Anterior cingulate cortex (tissue), 58 donors: ENCODE results near the gene KANK3.
"Not testable (repeated sequence)": the region's sequence is repeated elsewhere in the genome, so short reads cannot be mapped to it uniquely, and the experiment has no call there.

Source experiments
- DNase-seq, 58 donors: peaks; one replicate each; lab custom pipeline; 2025; lab: John Stamatoyannopoulos, UW

KANK3 gene

DNA sequence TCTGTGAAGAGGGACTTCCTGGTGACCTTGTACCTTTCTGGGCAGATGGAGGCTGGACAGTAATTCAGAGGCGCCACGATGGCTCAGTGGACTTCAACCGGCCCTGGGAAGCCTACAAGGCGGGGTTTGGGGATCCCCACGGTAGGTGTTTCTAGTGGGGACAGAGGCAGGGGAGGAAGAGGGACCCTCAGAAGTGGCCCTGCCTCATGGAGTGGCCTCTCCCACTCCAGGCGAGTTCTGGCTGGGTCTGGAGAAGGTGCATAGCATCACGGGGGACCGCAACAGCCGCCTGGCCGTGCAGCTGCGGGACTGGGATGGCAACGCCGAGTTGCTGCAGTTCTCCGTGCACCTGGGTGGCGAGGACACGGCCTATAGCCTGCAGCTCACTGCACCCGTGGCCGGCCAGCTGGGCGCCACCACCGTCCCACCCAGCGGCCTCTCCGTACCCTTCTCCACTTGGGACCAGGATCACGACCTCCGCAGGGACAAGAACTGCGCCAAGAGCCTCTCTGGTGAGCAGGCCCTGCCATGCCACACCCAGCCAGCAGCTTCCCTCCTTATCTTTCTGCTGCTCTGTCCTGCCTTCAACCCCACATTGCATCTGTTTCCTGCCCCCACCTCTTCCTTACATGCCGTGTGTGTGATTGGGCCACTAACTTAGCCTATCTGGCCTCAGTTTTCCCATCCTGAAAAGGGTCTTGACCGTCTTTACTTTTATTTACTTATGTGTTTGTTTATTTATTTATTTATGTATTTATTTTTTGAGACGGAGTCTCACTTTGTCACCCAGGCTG, 28.1 kb upstream of the KANK3 start:
- DNase-seq: peak in 1 of 58 donors; percentile 18

GRCh38 chr19:8370176-8371010, 27.3 kb upstream of the KANK3 start:
- DNase-seq: peak in 1 of 58 donors; percentile 23

GRCh38 chr19:8367327-8368001, 24.4 kb upstream of the KANK3 start:
- peak in 57 of 58 donors; percentile 8 to 91 (median 71) for DNase-seq

- peak in 10 of 58 donors; percentile 25 to 71 (median 50) for DNase-seq
Observed at GRCh38 chr19:8366961-8367326, 23.9 kb upstream of the KANK3 start.

GRCh38 chr19:8366121-8366581, 23.1 kb upstream of the KANK3 start:
- DNase-seq: no peak

DNA sequence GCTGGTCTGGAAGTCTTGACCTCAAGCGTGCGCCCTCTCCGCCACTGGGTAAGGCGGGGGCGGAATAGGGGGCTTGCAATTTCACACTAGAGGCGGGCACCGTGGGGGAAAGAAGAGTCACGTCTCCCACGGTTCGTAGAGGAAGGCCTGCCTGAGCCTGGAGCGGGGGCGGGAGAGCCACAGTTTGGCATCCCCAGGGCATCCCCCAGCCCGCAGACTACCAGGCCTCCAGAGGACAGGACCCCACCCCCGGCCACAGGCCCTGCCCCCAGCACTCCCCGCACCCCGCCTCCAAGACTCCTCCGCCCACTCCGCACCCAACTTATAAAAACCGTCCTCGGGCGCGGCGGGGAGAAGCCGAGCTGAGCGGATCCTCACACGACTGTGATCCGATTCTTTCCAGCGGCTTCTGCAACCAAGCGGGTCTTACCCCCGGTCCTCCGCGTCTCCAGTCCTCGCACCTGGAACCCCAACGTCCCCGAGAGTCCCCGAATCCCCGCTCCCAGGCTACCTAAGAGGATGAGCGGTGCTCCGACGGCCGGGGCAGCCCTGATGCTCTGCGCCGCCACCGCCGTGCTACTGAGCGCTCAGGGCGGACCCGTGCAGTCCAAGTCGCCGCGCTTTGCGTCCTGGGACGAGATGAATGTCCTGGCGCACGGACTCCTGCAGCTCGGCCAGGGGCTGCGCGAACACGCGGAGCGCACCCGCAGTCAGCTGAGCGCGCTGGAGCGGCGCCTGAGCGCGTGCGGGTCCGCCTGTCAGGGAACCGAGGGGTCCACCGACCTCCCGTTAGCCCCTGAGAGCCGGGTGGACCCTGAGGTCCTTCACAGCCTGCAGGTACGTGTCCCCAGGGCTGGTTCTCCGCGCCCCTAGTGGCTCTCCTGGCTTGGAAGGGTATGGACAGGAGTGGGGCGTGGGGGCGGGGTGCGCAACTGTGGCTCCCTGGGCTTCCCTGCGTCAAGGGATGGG, 21.0 kb upstream of the KANK3 start, which contains the start of gene ANGPTL4:
TSS of gene ANGPTL4 (plus strand) at position 353 of the 969 bp plus-strand sequence. CDS start at position 520, 167 bp downstream.
- DNase-seq: peak in 45 of 58 donors; percentile 2 to 70 (median 35)

GRCh38 chr19:8361921-8362793, 19.1 kb upstream of the KANK3 start:
- peak in 54 of 58 donors; percentile 5 to 95 (median 67) for DNase-seq

- DNase-seq: no peak
Observed at GRCh38 chr19:8360196-8360595, 17.1 kb upstream of the KANK3 start.

GRCh38 chr19:8358948-8359347, 15.9 kb upstream of the KANK3 start:
- no peak for DNase-seq

GRCh38 chr19:8357007-8357521, 14.0 kb upstream of the KANK3 start:
- no peak for DNase-seq

DNA sequence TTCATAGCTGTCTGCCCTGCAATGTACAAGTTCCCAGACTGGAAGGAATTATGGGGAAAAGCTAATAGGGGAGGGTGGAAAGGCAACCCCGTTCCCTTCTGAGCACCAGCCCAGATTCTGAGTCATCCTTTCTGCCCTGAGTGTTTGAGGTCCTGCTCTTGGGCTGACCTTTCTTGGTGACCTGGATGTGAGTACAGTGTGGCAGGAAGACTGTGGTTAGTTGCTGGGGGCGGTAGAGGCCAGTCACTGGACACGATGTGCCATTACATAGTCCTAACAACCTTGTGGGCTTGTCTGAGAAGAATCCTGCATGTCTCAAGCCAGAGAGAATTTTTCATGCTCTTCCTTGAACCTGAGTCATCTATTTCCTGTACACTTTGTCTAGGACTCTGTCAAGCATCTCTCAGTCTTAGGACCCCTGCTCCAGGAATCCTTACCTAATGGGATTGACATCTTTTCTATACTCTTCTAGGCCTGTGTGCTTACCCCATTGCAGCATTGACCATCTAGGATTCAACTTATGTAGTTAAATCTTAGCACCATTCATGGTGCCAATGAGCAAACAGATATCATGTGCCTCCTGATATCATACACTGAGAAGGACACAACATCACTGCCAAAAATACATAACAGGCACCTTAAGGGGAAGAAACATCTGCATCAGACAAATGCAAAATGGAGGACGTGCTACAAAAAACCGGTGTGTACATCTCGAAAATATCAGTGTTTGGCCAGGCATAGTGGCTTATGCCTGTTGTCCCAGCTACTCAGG, 12.8 kb upstream of the KANK3 start:
- no peak for DNase-seq

GRCh38 chr19:8352845-8353244, 9.8 kb upstream of the KANK3 start:
- DNase-seq: not testable (repeated sequence)

- peak in 2 of 58 donors; percentile 7 to 8 for DNase-seq
Observed at GRCh38 chr19:8352134-8352827, 9.2 kb upstream of the KANK3 start.

DNA sequence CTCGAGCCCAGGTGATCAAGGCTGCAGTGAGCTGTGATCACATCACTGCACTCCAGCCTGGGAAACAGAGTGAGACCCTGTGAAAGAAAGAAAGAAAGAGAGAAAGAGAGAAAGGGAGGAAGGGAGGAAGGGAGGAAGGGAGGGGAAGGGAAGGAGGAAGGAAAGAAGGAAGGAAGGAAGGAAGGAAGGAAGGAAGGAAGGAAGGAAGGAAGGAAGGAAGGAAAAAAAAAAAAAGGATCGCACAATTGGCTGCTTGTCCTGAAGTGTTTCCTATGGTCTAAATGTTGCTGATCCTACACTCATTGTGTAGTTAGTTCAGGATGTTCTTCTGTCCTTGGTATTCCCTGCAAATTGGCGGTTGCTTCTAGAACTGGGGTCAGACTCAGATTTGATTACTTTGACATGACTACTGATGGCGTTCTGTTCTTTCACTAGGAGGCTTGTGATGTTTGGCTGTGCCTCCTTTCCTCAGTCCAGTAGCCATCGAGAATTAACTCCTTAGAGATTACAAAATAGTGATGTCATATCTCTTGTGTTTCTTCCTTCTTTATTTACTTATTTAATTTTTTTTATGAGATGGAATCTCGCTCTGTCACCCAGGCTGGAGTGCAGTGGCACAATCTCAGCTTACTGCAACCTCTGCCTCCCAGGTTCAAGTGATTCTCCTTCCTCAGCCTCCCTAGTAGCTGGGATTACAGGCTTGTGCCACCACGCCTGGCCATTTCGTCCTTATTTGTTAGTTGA, 6.7 kb upstream of the KANK3 start:
- DNase-seq: not testable (repeated sequence)

DNA sequence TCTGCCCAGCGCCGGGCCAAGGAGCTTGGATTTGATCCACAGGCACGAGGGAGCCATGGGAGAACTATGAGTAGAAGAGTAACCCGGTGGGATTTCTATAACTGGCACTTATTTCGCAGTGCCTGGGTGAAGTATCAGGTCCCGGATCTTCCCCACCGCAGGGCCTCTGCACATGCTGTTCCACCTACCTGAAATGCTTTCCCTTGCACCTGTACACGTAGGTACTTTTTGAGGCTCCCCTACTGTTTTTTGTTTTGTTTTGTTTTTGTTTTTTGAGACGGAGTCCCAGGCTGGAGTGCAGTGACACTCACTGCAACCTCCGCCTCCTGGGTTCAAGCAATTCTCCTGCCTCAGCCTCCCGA, 402 bp upstream of the KANK3 start:
- DNase-seq: no peak

DNA sequence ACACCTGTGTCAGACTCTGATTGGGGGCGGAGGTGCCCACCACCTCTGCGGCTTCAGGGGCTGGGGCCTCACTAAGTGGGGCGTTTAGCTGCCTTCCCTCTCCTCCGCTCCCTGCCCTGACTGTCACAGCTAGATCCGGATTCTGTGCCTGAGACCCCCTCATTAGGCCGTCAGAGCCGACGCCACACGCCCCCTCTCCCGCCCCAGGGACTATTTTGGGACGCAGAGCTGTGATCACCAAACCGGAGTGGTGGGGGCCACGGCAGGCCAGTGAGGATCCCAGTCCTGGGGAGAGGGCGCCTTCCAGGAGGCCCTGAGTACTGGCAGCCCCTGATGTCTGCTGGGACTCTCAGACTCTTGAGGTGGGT, 762 bp downstream of the KANK3 start:
- DNase-seq: no peak
